ENCODE results near the gene EFNB2.

DNA sequence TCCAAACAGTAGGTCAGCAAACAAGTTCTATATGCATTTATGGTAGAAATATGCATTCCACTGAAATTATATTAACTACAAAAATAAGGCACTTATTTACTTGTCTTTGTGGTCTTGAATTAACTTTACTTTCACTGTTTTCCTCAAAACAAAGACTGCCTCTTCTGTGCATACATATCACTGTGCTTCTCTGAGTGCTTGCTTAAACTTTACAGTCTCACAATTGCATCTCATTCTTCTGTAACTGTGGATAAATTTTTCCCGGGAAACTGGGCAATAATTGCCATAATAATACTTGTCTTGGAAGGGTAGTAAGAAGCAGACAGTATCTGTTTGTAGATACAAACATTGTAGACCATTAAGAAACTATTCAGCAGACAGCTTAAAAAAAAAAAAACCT is 38.4 kb downstream of the EFNB2 start:
- TF ChIP-seq, protein P1, sequence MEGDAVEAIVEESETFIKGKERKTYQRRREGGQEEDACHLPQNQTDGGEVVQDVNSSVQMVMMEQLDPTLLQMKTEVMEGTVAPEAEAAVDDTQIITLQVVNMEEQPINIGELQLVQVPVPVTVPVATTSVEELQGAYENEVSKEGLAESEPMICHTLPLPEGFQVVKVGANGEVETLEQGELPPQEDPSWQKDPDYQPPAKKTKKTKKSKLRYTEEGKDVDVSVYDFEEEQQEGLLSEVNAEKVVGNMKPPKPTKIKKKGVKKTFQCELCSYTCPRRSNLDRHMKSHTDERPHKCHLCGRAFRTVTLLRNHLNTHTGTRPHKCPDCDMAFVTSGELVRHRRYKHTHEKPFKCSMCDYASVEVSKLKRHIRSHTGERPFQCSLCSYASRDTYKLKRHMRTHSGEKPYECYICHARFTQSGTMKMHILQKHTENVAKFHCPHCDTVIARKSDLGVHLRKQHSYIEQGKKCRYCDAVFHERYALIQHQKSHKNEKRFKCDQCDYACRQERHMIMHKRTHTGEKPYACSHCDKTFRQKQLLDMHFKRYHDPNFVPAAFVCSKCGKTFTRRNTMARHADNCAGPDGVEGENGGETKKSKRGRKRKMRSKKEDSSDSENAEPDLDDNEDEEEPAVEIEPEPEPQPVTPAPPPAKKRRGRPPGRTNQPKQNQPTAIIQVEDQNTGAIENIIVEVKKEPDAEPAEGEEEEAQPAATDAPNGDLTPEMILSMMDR (IDR thresholded peaks at IDR 0.05), result no peak
- TF ChIP-seq EP300 (IDR thresholded peaks at IDR 0.05), result no peak
- no peak for TF ChIP-seq POLR2A (IDR thresholded peaks at IDR 0.05)
- no peak for TF ChIP-seq POLR2AphosphoS5 (IDR thresholded peaks at IDR 0.05)

Measured in sigmoid colon (tissue), 4 donors.